HepG2 (cell line): ENCODE results near the gene PPFIA4. TPM values are rescaled to one million over a fixed set of nuclear protein-coding genes. Genes with fewer than 3 reads are reported as not detected.

Experiments
- ATAC-seq: fragments of 200-7000 bp; cut with Tn5 transposase; 3 replicates; pipeline ENCODE4 v1.9.1; 2020; ENCODE audit warnings: mild to moderate bottlenecking, moderate library complexity
- BruUV-seq: library from RNA; stranded (reverse); fragments of 400-500 nt; replicated peaks from 2 replicates; lab custom pipeline; 2021; lab: Mats Ljungman, UMichigan
- CTCF ChIA-PET: fragments of 300-600 bp; formaldehyde crosslinking; extraction: SDS; loops from one replicate; lab custom pipeline; 2021; ENCODE audit warnings: low total read pairs, inconsistent platforms, low intra/inter-chr PET ratio; lab: Yijun Ruan, JAX
- POLR2A ChIA-PET: fragments of 350-600 bp; sonication (Branson Sonifier 250); formaldehyde crosslinking; loops from one replicate; lab custom pipeline; 2020; ENCODE audit warnings: antibody characterized with exemption, inconsistent platforms; lab: Yijun Ruan, JAX
- DNase-seq: peaks from one replicate; pipeline ENCODE4 v3.0.0-alpha.2; 2015; ENCODE audit warnings: low spot score
- FAIRE-seq: peaks from 3 replicates; lab custom pipeline; 2011; peaks lifted over from hg19 to GRCh38; lab: Jason Lieb, UNC
- H2AFZ ChIP-seq: one replicate; pipeline ENCODE4 v1.6.1; 2011; ENCODE audit warnings: low read length, inconsistent platforms
- H3K27ac ChIP-seq: fragments of 300-600 bp; 3 replicates; pipeline ENCODE4 v1.8.0; 2011; ENCODE audit warnings: mixed run types, mild to moderate bottlenecking, mixed read lengths, low read length, inconsistent platforms; ENCODE audit not compliant: insufficient read depth; ENCODE audit errors: extremely low read length
- H3K27me3 ChIP-seq, 2 experiments: fragments of 200-600 bp in 1 of 2; 2 replicates in 1 of 2; 3 replicates in 1 of 2; pipeline versions ENCODE4 v1.6.0 to v1.8.0; 2011; ENCODE audit warnings: low read length in 2 of 2, mild to moderate bottlenecking in 2 of 2, moderate library complexity in 2 of 2, inconsistent platforms in 1 of 2; ENCODE audit not compliant: insufficient read depth in 2 of 2, control insufficient read depth in 1 of 2
- H3K36me3 ChIP-seq, 2 experiments: fragments of 200-600 bp in 1 of 2; replicated peaks in 1 of 2; 2 replicates in 1 of 2; 3 replicates in 1 of 2; pipeline versions ENCODE4 v1.5.1 to v1.8.0; 2011; ENCODE audit warnings: low read length in 2 of 2, inconsistent platforms in 1 of 2; ENCODE audit not compliant: insufficient read depth in 2 of 2, control insufficient read depth in 1 of 2
- H3K4me1 ChIP-seq: 2 replicates; pipeline ENCODE4 v1.5.1; 2012; ENCODE audit warnings: low read length, inconsistent platforms; ENCODE audit not compliant: insufficient read depth
- H3K4me2 ChIP-seq: 2 replicates; pipeline ENCODE4 v1.6.0; 2011; ENCODE audit warnings: low read depth, low read length, inconsistent platforms
- H3K4me3 ChIP-seq, 3 experiments: fragments of 200-600 bp in 1 of 3; sonication (generic), shearing (Covaris generic) in 1 of 3; replicated peaks in 1 of 3; 2 replicates each; pipeline ENCODE4 v1.5.1; 2011 to 2016; ENCODE audit warnings: low read length in 3 of 3, inconsistent platforms in 2 of 3, low read depth in 2 of 3, mild to moderate bottlenecking in 2 of 3, control low read depth in 1 of 3, mixed read lengths in 1 of 3; ENCODE audit not compliant: insufficient read depth in 1 of 3
- H3K79me2 ChIP-seq: one replicate; pipeline ENCODE4 v1.6.1; 2011; ENCODE audit warnings: low read length, inconsistent platforms; ENCODE audit not compliant: insufficient read depth
- H3K9ac ChIP-seq: 2 replicates; pipeline ENCODE4 v1.6.0; 2011; ENCODE audit warnings: mild to moderate bottlenecking, low read depth, low read length, inconsistent platforms; ENCODE audit not compliant: insufficient read depth
- H3K9me3 ChIP-seq: 2 replicates; pipeline ENCODE4 v1.5.1; 2012; ENCODE audit warnings: mild to moderate bottlenecking, low read length
- H4K20me1 ChIP-seq: 2 replicates; pipeline ENCODE4 v1.6.0; 2011; ENCODE audit warnings: inconsistent platforms, mild to moderate bottlenecking, low read length, moderate library complexity; ENCODE audit not compliant: insufficient read depth
- CBX5 ChIP-seq: sonication (generic); formaldehyde crosslinking; IDR thresholded peaks from 2 replicates; pipeline ENCODE4 v1.4.0; 2020; ENCODE audit warnings: missing genetic modification reagents, borderline replicate concordance
- FOXK2 ChIP-seq: fragments of 450-650 bp; IDR thresholded peaks from 2 replicates; pipeline ENCODE4 v1.6.1; 2016
- GLI4 ChIP-seq: sonication (generic); formaldehyde crosslinking; IDR thresholded peaks from 2 replicates; pipeline ENCODE4 v1.5.1; 2020; ENCODE audit warnings: missing genetic modification reagents, mild to moderate bottlenecking, moderate library complexity, borderline replicate concordance
- GTF2F1 ChIP-seq: fragments of 150-350 bp; IDR thresholded peaks from 2 replicates; pipeline ENCODE4 v1.6.1; 2014; ENCODE audit warnings: low read length
- HNRNPL ChIP-seq: fragments of 200-400 bp; formaldehyde crosslinking; IDR thresholded peaks from 2 replicates; pipeline ENCODE4 v1.6.1; 2017; ENCODE audit warnings: mild to moderate bottlenecking, low read depth, low read length
- LRRFIP1 ChIP-seq: sonication (generic); formaldehyde crosslinking; conservative IDR thresholded peaks from 2 replicates; pipeline ENCODE4 v1.4.0; 2020; ENCODE audit warnings: missing genetic modification reagents
- MNT ChIP-seq: fragments of 450-650 bp; IDR thresholded peaks from 2 replicates; pipeline ENCODE4 v1.6.1; 2016
- SKIL ChIP-seq: sonication (generic); formaldehyde crosslinking; IDR thresholded peaks from 2 replicates; pipeline ENCODE4 v1.8.0; 2022; ENCODE audit warnings: missing genetic modification reagents, mild to moderate bottlenecking, moderate library complexity, borderline replicate concordance
- TARDBP ChIP-seq: sonication (generic); formaldehyde crosslinking; IDR thresholded peaks from 2 replicates; pipeline ENCODE4 v1.8.0; 2022; ENCODE audit warnings: mild to moderate bottlenecking, missing genetic modification reagents
- ZBTB14 ChIP-seq: sonication (generic); formaldehyde crosslinking; IDR thresholded peaks from 2 replicates; pipeline ENCODE4 v1.4.0; 2020; ENCODE audit warnings: missing genetic modification reagents
- ZNF503 ChIP-seq: sonication (generic); formaldehyde crosslinking; IDR thresholded peaks from 2 replicates; pipeline ENCODE4 v1.4.0; 2020; ENCODE audit warnings: missing genetic modification reagents
- ZNF543 ChIP-seq: sonication (generic); formaldehyde crosslinking; IDR thresholded peaks from 2 replicates; pipeline ENCODE4 v1.4.0; 2020; ENCODE audit warnings: mild to moderate bottlenecking, missing genetic modification reagents
- WGBS: methylation state at CpG from one replicate; pipeline ENCODE4 v1.1.6; 2017; ENCODE audit warnings: low lambda C conversion rate; 5-methylcytosine and 5-hydroxymethylcytosine counted together
- in situ Hi-C: cut with HindIII; loops from 2 replicates; pipeline ENCODE4 v1.10.0; 2017; ENCODE audit warnings: low pct_unique_long_range_greater_than_20kb; ENCODE audit not compliant: extremely low pct_ligation_motif_present
- intact Hi-C: fragments of 100-400 bp; cut with micrococcal nuclease; formaldehyde crosslinking; loops from one replicate; pipeline ENCODE4 v1.10.0; 2022; ENCODE audit not compliant: unreplicated experiment
- polyA plus RNA-seq, 8 experiments: library from polyadenylated mRNA; depleted of rRNA in 3 of 8; stranded (reverse) in 7 of 8; unstranded in 1 of 8; fragments of >200 nt; fragmentation: Illumina TruSeq in 4 of 8; extraction: Trizol in 4 of 8; gene quantifications; 2 replicates each; pipeline versions ENCODE4 v1.2.1 to v1.2.3, GENCODE V29; 2011 to 2016; ENCODE audit warnings: low read depth in 4 of 8, missing spikeins in 1 of 8, mixed read lengths in 1 of 8; ENCODE audit not compliant: insufficient read depth in 1 of 8
- total RNA-seq, 5 experiments: library from RNA; depleted of rRNA; stranded (reverse); fragments of >200 nt; fragmentation: Illumina TruSeq; extraction: Trizol; gene quantifications; 2 replicates each; pipeline ENCODE4 v1.2.3, GENCODE V29; 2016; ENCODE audit warnings: low read depth in 1 of 5

Gene PPFIA4
- total and polyA plus RNA-seq, 2 of the 13 experiments (the other 11 are each of a cell fraction or from before 2014, with no cell fraction given) = 6.4 TPM; not detected in 1

- TF ChIP-seq ZBTB14 (CRISPR knock-in tag) (no peak), GLI4 (no peak), CBX5 (CRISPR knock-in tag) (no peak)
Observed at GRCh38 chr1:203086992-203087763, 60.9 kb downstream of the PPFIA4 start (continued).

- H3K27ac ChIP-seq = no peak overlapping the region
- H3K4me1 ChIP-seq = no peaks in the 10 kb centered on the region
- WGBS = 38% methylated on average over 3 of the region's 3 CpGs
- no peaks in the 10 kb centered on the region for H3K79me2 ChIP-seq
- no peak overlapping the region for H3K4me3 ChIP-seq
- H3K9ac ChIP-seq = no peak overlapping the region
- FAIRE-seq = no peak
- intact Hi-C loops (no loop called here), in situ Hi-C loops (no loop called here)
- CTCF ChIA-PET = no interaction called here
- POLR2A ChIA-PET = no interaction called here
- DNase-seq = no peak
- H2AFZ ChIP-seq = no peak overlapping the region
- no peaks in the 10 kb centered on the region for H3K36me3 ChIP-seq
- ATAC-seq = no peak
- H3K4me2 ChIP-seq = no peak overlapping the region
- no peaks in the 10 kb centered on the region for H4K20me1 ChIP-seq
- H3K27me3 ChIP-seq = peaks cover 5 to 14% of the 10 kb centered on the region in 2 experiments; a peak in 4 of 5 replicates
- no TSS peak for BruUV-seq
- H3K9me3 ChIP-seq = no peaks in the 10 kb centered on the region
- TF ChIP-seq LRRFIP1 (CRISPR knock-in tag) (no peak), ZNF503 (no peak), MNT (no peak), FOXK2 (no peak), TARDBP (CRISPR knock-in tag) (no peak), SKIL (CRISPR knock-in tag) (no peak), HNRNPL (no peak), ZNF543 (CRISPR knock-in tag) (no peak), GTF2F1 (no peak)
Observed at GRCh38 chr1:203088441-203088840, 62.1 kb downstream of the PPFIA4 start.
